Stimulated activated CD4-positive, alpha-beta T cell treated with anti-CD3 and anti-CD28 coated beads, Interleukin-15, amount 100 ng/mL, for 48 hours (primary cell): ENCODE results near the gene LRRC18.

Experiments
- DNase-seq, 2 donors: peaks; one replicate each; pipeline ENCODE4 v3.0.0-alpha.2; 2020; ENCODE audit warnings: low read depth in 2 of 2

LRRC18 gene

GRCh38 chr10:48881937-48882336 lies 57.7 kb downstream of the LRRC18 start:
- no peak for DNase-seq

GRCh38 chr10:48880016-48880705 lies 59.5 kb downstream of the LRRC18 start:
- no peak for DNase-seq

GRCh38 chr10:48879451-48879850 lies 60.2 kb downstream of the LRRC18 start:
- DNase-seq, result no peak

- no peak for DNase-seq
Observed at GRCh38 chr10:48878091-48878490, 61.5 kb downstream of the LRRC18 start.

- DNase-seq, result no peak
Observed at GRCh38 chr10:48872234-48872633, 67.4 kb downstream of the LRRC18 start.
